C4-2B (cell line): Measurements from ENCODE around the gene SPNS1.

Experiments used
- ZFX ChIP-seq: fragments of 450-650 bp; IDR thresholded peaks from 2 replicates; pipeline ENCODE4 v1.6.1; 2017
- TF ChIP-seq, protein P1 (sequence below): fragments of 450-650 bp; conservative IDR thresholded peaks from 2 replicates; pipeline ENCODE4 v1.5.1; 2017; ENCODE audit warnings: mild to moderate bottlenecking

DNA sequence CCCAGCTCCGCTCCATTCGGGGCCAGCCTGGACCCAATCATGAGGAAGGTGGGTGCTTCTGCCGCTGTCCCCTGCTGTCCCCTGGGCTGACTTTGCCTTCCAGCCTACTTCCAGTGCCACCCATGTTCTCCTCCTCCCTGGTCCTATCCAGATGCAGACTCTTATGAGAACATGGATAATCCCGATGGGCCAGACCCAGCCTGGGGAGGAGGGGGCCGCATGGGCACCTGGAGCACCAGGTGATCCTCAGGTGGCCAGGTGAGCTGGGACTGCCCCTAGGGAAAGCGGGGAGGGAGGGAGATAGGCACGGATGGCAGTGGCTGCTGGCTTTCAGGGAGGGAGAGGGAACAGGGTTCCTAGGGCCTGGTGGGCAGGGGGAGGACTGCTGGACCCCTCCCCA is 35.9 kb upstream of the SPNS1 start:
- TF ChIP-seq, protein P1, sequence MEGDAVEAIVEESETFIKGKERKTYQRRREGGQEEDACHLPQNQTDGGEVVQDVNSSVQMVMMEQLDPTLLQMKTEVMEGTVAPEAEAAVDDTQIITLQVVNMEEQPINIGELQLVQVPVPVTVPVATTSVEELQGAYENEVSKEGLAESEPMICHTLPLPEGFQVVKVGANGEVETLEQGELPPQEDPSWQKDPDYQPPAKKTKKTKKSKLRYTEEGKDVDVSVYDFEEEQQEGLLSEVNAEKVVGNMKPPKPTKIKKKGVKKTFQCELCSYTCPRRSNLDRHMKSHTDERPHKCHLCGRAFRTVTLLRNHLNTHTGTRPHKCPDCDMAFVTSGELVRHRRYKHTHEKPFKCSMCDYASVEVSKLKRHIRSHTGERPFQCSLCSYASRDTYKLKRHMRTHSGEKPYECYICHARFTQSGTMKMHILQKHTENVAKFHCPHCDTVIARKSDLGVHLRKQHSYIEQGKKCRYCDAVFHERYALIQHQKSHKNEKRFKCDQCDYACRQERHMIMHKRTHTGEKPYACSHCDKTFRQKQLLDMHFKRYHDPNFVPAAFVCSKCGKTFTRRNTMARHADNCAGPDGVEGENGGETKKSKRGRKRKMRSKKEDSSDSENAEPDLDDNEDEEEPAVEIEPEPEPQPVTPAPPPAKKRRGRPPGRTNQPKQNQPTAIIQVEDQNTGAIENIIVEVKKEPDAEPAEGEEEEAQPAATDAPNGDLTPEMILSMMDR = no peak
- no peak for TF ChIP-seq ZFX
